HCT116 (cell line): Measurements from ENCODE around the gene ZHX3. TPM values are rescaled to one million over a fixed set of nuclear protein-coding genes. Genes with fewer than 3 reads are reported as not detected.

Experiments
- ATAC-seq: fragments of 200-7000 bp; cut with Tn5 transposase; 2 replicates; pipeline ENCODE4 v1.9.1; 2020; ENCODE audit warnings: mild to moderate bottlenecking, moderate library complexity
- BruUV-seq: library from RNA; stranded (reverse); fragments of 400-500 nt; replicated peaks from 2 replicates; lab custom pipeline; 2021; lab: Mats Ljungman, UMichigan
- CTCF ChIA-PET: fragments of 300-600 bp; sonication (Branson Sonifier 250); formaldehyde crosslinking; loops from one replicate; lab custom pipeline; 2021; ENCODE audit warnings: antibody characterized with exemption; lab: Charles Lee
- POLR2A ChIA-PET: fragments of 300-600, 350-600 bp; sonication (Branson Sonifier 250); formaldehyde crosslinking; loops from one replicate; lab custom pipeline; 2021; ENCODE audit warnings: antibody characterized with exemption; lab: Charles Lee
- RAD21 ChIA-PET, 2 experiments: fragments of 300-600 bp; sonication (Branson Sonifier 250); formaldehyde crosslinking; loops; one replicate each; lab custom pipeline; 2023; ENCODE audit warnings: low total read pairs in 2 of 2; ENCODE audit not compliant: uncharacterized antibody in 2 of 2, unreplicated experiment in 2 of 2, low non-redundant PET in 1 of 2; lab: Charles Lee
- DNase-seq: peaks from one replicate; pipeline ENCODE4 v3.0.0-alpha.2; 2010; ENCODE audit warnings: low read depth, low spot score
- H2AFZ ChIP-seq: fragments of 200-600 bp; shearing (Covaris generic), sonication (generic); 2 replicates; pipeline ENCODE4 v1.6.1; 2017; ENCODE audit warnings: low read depth, mixed run types, mixed read lengths, antibody characterized with exemption, low read length; ENCODE audit not compliant: poor library complexity, severe bottlenecking
- H3K27ac ChIP-seq: 2 replicates; pipeline ENCODE4 v1.5.1; 2012; ENCODE audit warnings: low read depth, low read length
- H3K27me3 ChIP-seq: fragments of 200-600 bp; sonication (generic); 2 replicates; pipeline ENCODE4 v1.6.1; 2016; ENCODE audit warnings: mixed run types, low read length, mixed read lengths; ENCODE audit not compliant: insufficient read depth
- H3K36me3 ChIP-seq, 2 experiments: fragments of 200-500 bp in 1 of 2; fragments of 200-600 bp in 1 of 2; sonication (Bioruptor generic) in 1 of 2; sonication (generic) in 1 of 2; 2 replicates each; pipeline versions ENCODE4 v1.5.1 to v1.6.1; 2014 to 2016; ENCODE audit warnings: low read length in 2 of 2, inconsistent platforms in 1 of 2, mixed read lengths in 1 of 2, mixed run types in 1 of 2; ENCODE audit not compliant: insufficient read depth in 2 of 2, control insufficient read depth in 1 of 2
- H3K4me1 ChIP-seq, 2 experiments: fragments of 200-600 bp in 1 of 2; sonication (generic) in 1 of 2; 2 replicates each; pipeline versions ENCODE4 v1.5.1 to v1.6.1; 2012 to 2017; ENCODE audit warnings: low read length in 2 of 2, inconsistent platforms in 1 of 2, mild to moderate bottlenecking in 1 of 2, mixed read lengths in 1 of 2, mixed run types in 1 of 2, moderate library complexity in 1 of 2; ENCODE audit not compliant: insufficient read depth in 2 of 2, control insufficient read depth in 1 of 2
- H3K4me2 ChIP-seq: fragments of 200-600 bp; sonication (generic); 2 replicates; pipeline ENCODE4 v1.6.1; 2017; ENCODE audit warnings: mixed run types, low read length, mixed read lengths
- H3K4me3 ChIP-seq, 2 experiments: fragments of 200-600 bp in 1 of 2; sonication (generic) in 1 of 2; replicated peaks in 1 of 2; 2 replicates each; pipeline ENCODE4 v1.5.1; 2011 to 2016; ENCODE audit warnings: low read length in 2 of 2, control low read depth in 1 of 2, low read depth in 1 of 2, mild to moderate bottlenecking in 1 of 2, mixed read lengths in 1 of 2, mixed run types in 1 of 2
- H3K79me2 ChIP-seq: fragments of 200-600 bp; sonication (generic); 2 replicates; pipeline ENCODE4 v1.6.1; 2017; ENCODE audit warnings: mild to moderate bottlenecking, mixed run types, low read length, moderate library complexity, mixed read lengths; ENCODE audit not compliant: insufficient read depth
- H3K9ac ChIP-seq: fragments of 200-600 bp; sonication (generic); 2 replicates; pipeline ENCODE4 v1.6.1; 2016; ENCODE audit warnings: low read length, mixed read lengths
- H3K9me2 ChIP-seq: fragments of 200-600 bp; sonication (generic), shearing (Covaris generic); 2 replicates; pipeline ENCODE4 v1.6.1; 2017; ENCODE audit warnings: mixed run types, mild to moderate bottlenecking, moderate library complexity; ENCODE audit not compliant: insufficient read depth
- H3K9me3 ChIP-seq, 2 experiments: fragments of 200-500 bp in 1 of 2; fragments of 200-600 bp in 1 of 2; sonication (Bioruptor generic) in 1 of 2; sonication (generic) in 1 of 2; 2 replicates each; pipeline ENCODE4 v1.6.1; 2014 to 2017; ENCODE audit warnings: low read length in 2 of 2, mixed read lengths in 2 of 2, inconsistent platforms in 1 of 2, low read depth in 1 of 2, mild to moderate bottlenecking in 1 of 2, mixed run types in 1 of 2, moderate library complexity in 1 of 2; ENCODE audit not compliant: control insufficient read depth in 1 of 2, insufficient read depth in 1 of 2
- H4K20me1 ChIP-seq: fragments of 200-600 bp; sonication (generic), shearing (Covaris generic); 2 replicates; pipeline ENCODE4 v1.6.1; 2017; ENCODE audit warnings: mixed run types, mild to moderate bottlenecking, moderate library complexity; ENCODE audit not compliant: insufficient read depth
- CBX3 ChIP-seq: IDR thresholded peaks from 2 replicates; pipeline ENCODE4 v1.6.1; 2012; ENCODE audit warnings: low read depth
- EGR1 ChIP-seq: IDR thresholded peaks from 2 replicates; pipeline ENCODE4 v1.6.1; 2012; ENCODE audit warnings: low read depth
- EZH2phosphoT487 ChIP-seq: fragments of 200-600 bp; IDR thresholded peaks from 2 replicates; pipeline ENCODE4 v1.6.1; 2018; ENCODE audit warnings: antibody characterized with exemption, borderline replicate concordance
- FOSL1 ChIP-seq: IDR thresholded peaks from 2 replicates; pipeline ENCODE4 v1.6.1; 2012; ENCODE audit warnings: low read depth
- POLR2A ChIP-seq: IDR thresholded peaks from 2 replicates; pipeline ENCODE4 v1.7.0; 2011; ENCODE audit warnings: borderline replicate concordance; ENCODE audit not compliant: insufficient read depth, insufficient read length; ENCODE audit errors: extremely low read depth
- POLR2AphosphoS5 ChIP-seq: IDR thresholded peaks from 2 replicates; pipeline ENCODE4 v1.6.1; 2011; ENCODE audit warnings: mild to moderate bottlenecking, low read depth, low read length, moderate library complexity
- RAD21 ChIP-seq: IDR thresholded peaks from 2 replicates; pipeline ENCODE4 v1.6.1; 2012; ENCODE audit warnings: low read depth, mild to moderate bottlenecking
- SIN3A ChIP-seq: IDR thresholded peaks from 2 replicates; pipeline ENCODE4 v1.6.1; 2012; ENCODE audit warnings: low read depth
- SP1 ChIP-seq: IDR thresholded peaks from 2 replicates; pipeline ENCODE4 v1.6.1; 2012; ENCODE audit warnings: low read depth
- SRF ChIP-seq: IDR thresholded peaks from 2 replicates; pipeline ENCODE4 v1.6.1; 2012; ENCODE audit warnings: low read depth
- YY1 ChIP-seq: IDR thresholded peaks from 2 replicates; pipeline ENCODE4 v1.6.1; 2011; ENCODE audit warnings: low read length, low read depth, moderate library complexity, mild to moderate bottlenecking; ENCODE audit not compliant: insufficient replicate concordance; ENCODE audit errors: extremely low read depth
- ZFX ChIP-seq: fragments of 450-650 bp; IDR thresholded peaks from 2 replicates; pipeline ENCODE4 v1.6.1; 2017
- ZNF274 ChIP-seq: fragments of 200-500 bp; sonication (Bioruptor generic); IDR thresholded peaks from 2 replicates; pipeline ENCODE4 v1.6.1; 2014; ENCODE audit warnings: mild to moderate bottlenecking, low read depth, low read length, inconsistent platforms
- intact Hi-C: fragments of 100-400 bp; cut with micrococcal nuclease; formaldehyde crosslinking; loops from 2 replicates; pipeline ENCODE4 v1.10.0; 2022
- total RNA-seq: library from RNA; stranded (reverse); gene quantifications from one replicate; pipeline ENCODE4 v1.2.1, GENCODE V29; 2021; ENCODE audit not compliant: unreplicated experiment
- TF ChIP-seq, protein P1 (sequence below): IDR thresholded peaks from 2 replicates; pipeline ENCODE4 v1.6.1; 2011; ENCODE audit warnings: mild to moderate bottlenecking, low read length, moderate library complexity; ENCODE audit not compliant: insufficient replicate concordance; ENCODE audit errors: extremely low read depth
- TF ChIP-seq, protein P2 (sequence below): IDR thresholded peaks from 2 replicates; pipeline ENCODE4 v1.6.1; 2012
- TF ChIP-seq, protein P3 (sequence below): IDR thresholded peaks from 2 replicates; pipeline ENCODE4 v1.6.1; 2012

Gene ZHX3
- total RNA-seq, 1 experiment from 2014 or later, result 13.3 TPM

DNA sequence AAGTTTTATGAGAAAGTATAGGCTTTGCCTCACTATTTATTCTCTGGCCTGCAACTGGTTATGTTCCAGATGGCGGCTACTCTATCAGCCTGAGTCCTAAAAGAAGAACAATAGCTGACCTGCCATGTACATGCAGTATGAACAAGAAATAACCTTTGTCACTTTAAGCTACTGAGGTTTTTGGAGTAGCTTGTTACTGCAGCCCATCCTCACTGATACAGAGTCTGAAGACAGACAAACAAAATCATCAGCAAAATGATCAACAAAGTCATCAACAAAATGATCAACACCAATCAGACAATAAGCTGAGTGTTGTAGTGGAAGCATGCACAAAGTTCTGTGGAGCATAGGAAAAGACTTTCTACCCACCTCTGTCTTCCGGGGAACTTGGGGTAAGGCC, 97.7 kb downstream of the ZHX3 start:
- ChIA-PET POLR2A (no interaction called here), CTCF (interaction anchor here (1.2 kb wide), 1 partner anchor 13 kb away, joined by 4 read pairs; no protein-coding TSS in a partner anchor), RAD21 (no interaction called here)
- no peaks in the 10 kb centered on the region for H3K79me2 ChIP-seq
- H3K4me1 ChIP-seq, result no peaks in the 10 kb centered on the region
- H3K9me2 ChIP-seq, result no peaks in the 10 kb centered on the region
- no peak overlapping the region for H3K9ac ChIP-seq
- intact Hi-C loops, result no loop called here
- no peak overlapping the region for H2AFZ ChIP-seq
- BruUV-seq, result no TSS peak
- no peaks in the 10 kb centered on the region for H3K9me3 ChIP-seq
- no peaks in the 10 kb centered on the region for H4K20me1 ChIP-seq
- no peak overlapping the region for H3K4me2 ChIP-seq
- no peak overlapping the region for H3K4me3 ChIP-seq
- H3K27me3 ChIP-seq, result no peaks in the 10 kb centered on the region
- no peak overlapping the region for H3K27ac ChIP-seq
- TF ChIP-seq SRF (no peak), FOSL1 (no peak), POLR2A (no peak), ZFX (no peak), SP1 (no peak), EGR1 (no peak), SIN3A (no peak)
- TF ChIP-seq, protein P1, sequence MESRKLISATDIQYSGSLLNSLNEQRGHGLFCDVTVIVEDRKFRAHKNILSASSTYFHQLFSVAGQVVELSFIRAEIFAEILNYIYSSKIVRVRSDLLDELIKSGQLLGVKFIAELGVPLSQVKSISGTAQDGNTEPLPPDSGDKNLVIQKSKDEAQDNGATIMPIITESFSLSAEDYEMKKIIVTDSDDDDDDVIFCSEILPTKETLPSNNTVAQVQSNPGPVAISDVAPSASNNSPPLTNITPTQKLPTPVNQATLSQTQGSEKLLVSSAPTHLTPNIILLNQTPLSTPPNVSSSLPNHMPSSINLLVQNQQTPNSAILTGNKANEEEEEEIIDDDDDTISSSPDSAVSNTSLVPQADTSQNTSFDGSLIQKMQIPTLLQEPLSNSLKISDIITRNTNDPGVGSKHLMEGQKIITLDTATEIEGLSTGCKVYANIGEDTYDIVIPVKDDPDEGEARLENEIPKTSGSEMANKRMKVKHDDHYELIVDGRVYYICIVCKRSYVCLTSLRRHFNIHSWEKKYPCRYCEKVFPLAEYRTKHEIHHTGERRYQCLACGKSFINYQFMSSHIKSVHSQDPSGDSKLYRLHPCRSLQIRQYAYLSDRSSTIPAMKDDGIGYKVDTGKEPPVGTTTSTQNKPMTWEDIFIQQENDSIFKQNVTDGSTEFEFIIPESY, result no peak
- TF ChIP-seq, protein P2, sequence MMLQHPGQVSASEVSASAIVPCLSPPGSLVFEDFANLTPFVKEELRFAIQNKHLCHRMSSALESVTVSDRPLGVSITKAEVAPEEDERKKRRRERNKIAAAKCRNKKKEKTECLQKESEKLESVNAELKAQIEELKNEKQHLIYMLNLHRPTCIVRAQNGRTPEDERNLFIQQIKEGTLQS, result no peak
- H3K36me3 ChIP-seq, result no peaks in the 10 kb centered on the region
- no peak for DNase-seq
- no peak for ATAC-seq

DNA sequence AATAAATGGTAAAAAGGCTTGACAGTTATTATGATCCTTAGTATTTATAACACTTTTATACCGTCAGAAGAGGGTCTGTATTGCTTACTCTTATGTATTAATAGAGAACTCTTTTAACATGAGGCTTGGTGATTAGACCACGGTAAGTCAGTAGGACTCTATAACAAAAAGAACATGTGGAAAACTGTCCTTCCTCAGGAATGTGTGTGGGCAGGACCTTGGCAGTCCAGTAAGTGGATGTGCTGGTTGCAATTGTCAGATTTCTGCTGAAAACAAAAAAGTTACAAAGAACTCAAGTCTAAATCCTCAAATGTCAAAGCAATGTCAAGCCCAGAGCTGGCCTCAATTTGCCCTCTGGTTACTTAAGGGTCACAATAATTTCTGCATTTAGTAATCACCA, 99.1 kb downstream of the ZHX3 start:
- Histone ChIP-seq H3K4me2 (no peak overlapping the region), H3K27ac (no peak overlapping the region), H3K36me3 (no peaks in the 10 kb centered on the region), H3K4me3 (no peak overlapping the region), H4K20me1 (no peaks in the 10 kb centered on the region), H3K9me3 (no peaks in the 10 kb centered on the region), H3K9ac (no peak overlapping the region), H3K79me2 (no peaks in the 10 kb centered on the region), H3K9me2 (no peaks in the 10 kb centered on the region), H3K27me3 (no peaks in the 10 kb centered on the region), H2AFZ (no peak overlapping the region), H3K4me1 (peaks cover 0 to 1% of the 10 kb centered on the region in 2 experiments; a peak in 2 of 4 replicates)
- BruUV-seq, result no TSS peak
- DNase-seq (no peak), ATAC-seq (no peak)
- RAD21 ChIA-PET, result no interaction called here
- POLR2A ChIA-PET, result no interaction called here
- CTCF ChIA-PET, result interaction anchor here (2.1 kb wide), 1 partner anchor 14 kb away, joined by 10 read pairs; no protein-coding TSS in a partner anchor
- intact Hi-C loops, result no loop called here
- TF ChIP-seq RAD21 (no peak), EGR1 (no peak), FOSL1 (no peak), ZNF274 (no peak), SIN3A (no peak), POLR2AphosphoS5 (no peak), EZH2phosphoT487 (no peak), CBX3 (no peak), POLR2A (no peak), YY1 (no peak), SRF (no peak)
- TF ChIP-seq, protein P3, sequence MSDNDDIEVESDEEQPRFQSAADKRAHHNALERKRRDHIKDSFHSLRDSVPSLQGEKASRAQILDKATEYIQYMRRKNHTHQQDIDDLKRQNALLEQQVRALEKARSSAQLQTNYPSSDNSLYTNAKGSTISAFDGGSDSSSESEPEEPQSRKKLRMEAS, result no peak
- TF ChIP-seq, protein P2, result no peak
